Measurements from ENCODE around the gene SAMD1. TPM values are rescaled to one million over a fixed set of nuclear protein-coding genes. Genes with fewer than 3 reads are reported as not detected.

Gene SAMD1
- total and polyA plus RNA-seq, 9 of the 15 experiments (the other 6 are each of a cell fraction or from before 2014, with no cell fraction given) = 2.9 to 96.0 (median 43.5) TPM

- no peak for TF ChIP-seq BCLAF1 (IDR thresholded peaks at IDR 0.05; ENCODE audit: borderline replicate concordance in 1 of 2, control insufficient read depth in 1 of 2, low read depth in 2 of 2, low read length in 1 of 2)
- TF ChIP-seq PHF20 (IDR thresholded peaks at IDR 0.05; ENCODE audit: partially characterized antibody) = no peak
- TF ChIP-seq ZNF449 (CRISPR knock-in tag; IDR thresholded peaks at IDR 0.05) = no peak
- no peak for TF ChIP-seq HNRNPH1 (optimal IDR thresholded peaks at IDR 0.05; ENCODE audit: low read depth, low read length)
- no peak for TF ChIP-seq ATF7 (IDR thresholded peaks at IDR 0.05)
- peak; percentile 67 for TF ChIP-seq RBM25 (IDR thresholded peaks at IDR 0.05; ENCODE audit: low read depth, low read length, severe bottlenecking)
- TF ChIP-seq CBFA2T2 (conservative IDR thresholded peaks at IDR 0.05) = no peak
- TF ChIP-seq E2F6 (IDR thresholded peaks at IDR 0.05; ENCODE audit: borderline replicate concordance in 1 of 2, extremely low read depth in 1 of 2, insufficient read depth in 1 of 2, insufficient read length in 1 of 2, low read depth in 1 of 2, low read length in 1 of 2, poor library complexity in 1 of 2, severe bottlenecking in 1 of 2) = no peak
- TF ChIP-seq FOXM1 (IDR thresholded peaks at IDR 0.05; ENCODE audit: low read depth) = no peak
- TF ChIP-seq FOXM1 (CRISPR knock-in tag; IDR thresholded peaks at IDR 0.05; ENCODE audit: low read depth) = no peak
- TF ChIP-seq TEAD1 (CRISPR knock-in tag; IDR thresholded peaks at IDR 0.05) = no peak
- no peak for TF ChIP-seq GTF3C2 (IDR thresholded peaks at IDR 0.05; ENCODE audit: borderline replicate concordance, extremely low read depth, insufficient read length)
- TF ChIP-seq ZNF609 (CRISPR knock-in tag; IDR thresholded peaks at IDR 0.05; ENCODE audit: borderline replicate concordance) = no peak
Measured at GRCh38 chr19:14039181-14039580, 51.4 kb downstream of the SAMD1 start (continued).
